Cardiac fibroblast (primary cell): ENCODE measurements around the gene DNAI1.

Experiments used
- DNase-seq, 2 donors: peaks; one replicate each; pipeline versions ENCODE4 v3.0.0 to v3.0.0-alpha.2; 2010; ENCODE audit warnings: low read depth in 2 of 2
- H3K4me3 ChIP-seq, 2 donors: replicated peaks in 1 of 2; 1 replicate in 1 of 2; 2 replicates in 1 of 2; pipeline ENCODE4 v1.5.1; 2011; ENCODE audit warnings: low read depth in 2 of 2, low read length in 2 of 2, mild to moderate bottlenecking in 2 of 2, moderate library complexity in 1 of 2
- CTCF ChIP-seq: IDR thresholded peaks from one replicate; pipeline ENCODE4 v1.5.1; 2011; ENCODE audit warnings: low read depth, mild to moderate bottlenecking, low read length, inconsistent platforms

The DNAI1 gene

GRCh38 chr9:34562135-34562745 lies 103.6 kb downstream of the DNAI1 start:
- peak; percentile 58 for TF ChIP-seq CTCF
- no peak for DNase-seq
- no peak overlapping the region for H3K4me3 ChIP-seq

GRCh38 chr9:34563262-34563661 lies 104.7 kb downstream of the DNAI1 start:
- no peak for DNase-seq

GRCh38 chr9:34564617-34565016 lies 106.0 kb downstream of the DNAI1 start:
- H3K4me3 ChIP-seq = no peak overlapping the region
- DNase-seq = no peak
- TF ChIP-seq CTCF = no peak

More at GRCh38 chr9:34563262-34563661, 104.7 kb downstream of the DNAI1 start:
- H3K4me3 ChIP-seq = no peak overlapping the region
- TF ChIP-seq CTCF = no peak

- H3K4me3 ChIP-seq = no peak overlapping the region
- TF ChIP-seq CTCF = no peak
- DNase-seq = no peak
These were observed 107.3 kb downstream of the DNAI1 start for GRCh38 chr9:34565856-34566255.

GRCh38 chr9:34566322-34566721 lies 107.7 kb downstream of the DNAI1 start:
- TF ChIP-seq CTCF = no peak
- no peak for DNase-seq
- H3K4me3 ChIP-seq = no peak overlapping the region

- TF ChIP-seq CTCF = no peak
- DNase-seq = no peak
- H3K4me3 ChIP-seq = no peak overlapping the region
These were observed 108.4 kb downstream of the DNAI1 start for GRCh38 chr9:34566972-34567371.

- no peak for TF ChIP-seq CTCF
- H3K4me3 ChIP-seq = no peak overlapping the region
- no peak for DNase-seq
These were observed 109.5 kb downstream of the DNAI1 start for GRCh38 chr9:34568133-34568532.
